Keratinocyte (primary cell): ENCODE data around the gene TTLL13. TPM values are rescaled to one million over a fixed set of nuclear protein-coding genes. Genes with fewer than 3 reads are reported as not detected.

Experiments used
- DNase-seq: peaks from one replicate; pipeline ENCODE4 v3.0.0-alpha.2; 2011; ENCODE audit warnings: low read depth, missing footprints, low spot score
- FAIRE-seq: peaks from 2 replicates; lab custom pipeline; 2011; peaks lifted over from hg19 to GRCh38; lab: Jason Lieb, UNC
- H2AFZ ChIP-seq: 2 replicates; pipeline ENCODE4 v1.6.0; 2012; ENCODE audit warnings: low read length, control low read depth, inconsistent platforms; ENCODE audit not compliant: control insufficient read depth
- H3K27ac ChIP-seq: 2 replicates; pipeline ENCODE4 v1.5.1; 2011; ENCODE audit warnings: low read length; ENCODE audit not compliant: control insufficient read depth, insufficient read depth
- H3K27me3 ChIP-seq: 3 replicates; pipeline ENCODE4 v1.6.0; 2011; ENCODE audit warnings: low read length; ENCODE audit not compliant: control insufficient read depth, insufficient read depth; ENCODE audit errors: extremely low read depth
- H3K36me3 ChIP-seq, 2 experiments: 2 replicates in 1 of 2; 3 replicates in 1 of 2; pipeline ENCODE4 v1.5.1; 2011; ENCODE audit warnings: low read length in 2 of 2, mild to moderate bottlenecking in 1 of 2; ENCODE audit not compliant: control insufficient read depth in 2 of 2, insufficient read depth in 2 of 2; ENCODE audit errors: extremely low read depth in 1 of 2
- H3K4me1 ChIP-seq: 3 replicates; pipeline ENCODE4 v1.5.1; 2011; ENCODE audit warnings: low read length; ENCODE audit not compliant: control insufficient read depth, insufficient read depth; ENCODE audit errors: extremely low read depth
- H3K4me2 ChIP-seq: 3 replicates; pipeline ENCODE4 v1.6.0; 2011; ENCODE audit warnings: low read depth, low read length; ENCODE audit not compliant: control insufficient read depth, insufficient read depth; ENCODE audit errors: extremely low read depth
- H3K4me3 ChIP-seq, 3 experiments: fragments of 200-600 bp in 1 of 3; sonication (generic) in 1 of 3; 2 replicates in 2 of 3; 3 replicates in 1 of 3; pipeline ENCODE4 v1.5.1; 2011 to 2016; ENCODE audit warnings: low read length in 3 of 3, mild to moderate bottlenecking in 3 of 3, control low read depth in 2 of 3, inconsistent platforms in 1 of 3, low read depth in 1 of 3, mixed read lengths in 1 of 3, mixed run types in 1 of 3, moderate library complexity in 1 of 3; ENCODE audit not compliant: control insufficient read depth in 2 of 3, insufficient read depth in 2 of 3; ENCODE audit errors: extremely low read depth in 1 of 3
- H3K79me2 ChIP-seq: 2 replicates; pipeline ENCODE4 v1.6.0; 2012; ENCODE audit warnings: low read length; ENCODE audit not compliant: control insufficient read depth, insufficient read depth
- H3K9ac ChIP-seq: 3 replicates; pipeline ENCODE4 v1.6.0; 2011; ENCODE audit warnings: low read length; ENCODE audit not compliant: control insufficient read depth, insufficient read depth; ENCODE audit errors: extremely low read depth
- H3K9me1 ChIP-seq: 3 replicates; pipeline ENCODE4 v1.6.0; 2011; ENCODE audit warnings: low read length; ENCODE audit not compliant: control insufficient read depth, insufficient read depth; ENCODE audit errors: extremely low read depth
- H3K9me3 ChIP-seq: 2 replicates; pipeline ENCODE4 v1.5.1; 2012; ENCODE audit warnings: low read depth, low read length; ENCODE audit not compliant: control insufficient read depth
- H4K20me1 ChIP-seq: 3 replicates; pipeline ENCODE4 v1.6.0; 2011; ENCODE audit warnings: low read length; ENCODE audit not compliant: control insufficient read depth, insufficient read depth; ENCODE audit errors: extremely low read depth
- EZH2 ChIP-seq: IDR thresholded peaks from one replicate; pipeline ENCODE4 v1.6.1; 2012; ENCODE audit warnings: inconsistent platforms, mild to moderate bottlenecking, low read length, moderate library complexity
- dilution Hi-C: fragments of 300-500 bp; cut with MboI; formaldehyde crosslinking; loops from one replicate; pipeline ENCODE4 v1.7.0; 2020; ENCODE audit warnings: low sequenced_read_pairs; ENCODE audit not compliant: extremely low pct_ligation_motif_present
- polyA plus RNA-seq, 5 experiments: library from polyadenylated mRNA; depleted of rRNA in 3 of 5; stranded (reverse) in 3 of 5; stranded (forward) in 1 of 5; unstranded in 1 of 5; fragments of >200 nt; gene quantifications; 1 replicate in 1 of 5; 2 replicates in 3 of 5; 3 replicates in 1 of 5; pipeline versions ENCODE4 v1.2.1 to v1.2.3, GENCODE V29; 2011 to 2012; ENCODE audit warnings: missing spikeins in 2 of 5, low read depth in 1 of 5, low replicate concordance in 1 of 5
- TF ChIP-seq, protein P1 (sequence below), 3 experiments: IDR thresholded peaks in 1 of 3; conservative IDR thresholded peaks in 1 of 3; optimal IDR thresholded peaks in 1 of 3; 2 replicates in 2 of 3; 3 replicates in 1 of 3; pipeline versions ENCODE3 to v1.5.1; 2011; ENCODE audit warnings: low read length in 3 of 3, mild to moderate bottlenecking in 3 of 3, moderate library complexity in 2 of 3, control low read depth in 1 of 3, inconsistent platforms in 1 of 3; ENCODE audit not compliant: insufficient read depth in 2 of 3; ENCODE audit errors: extremely low read depth in 1 of 3

TTLL13 gene
- polyA plus RNA-seq, 1 donor (not counting 4 experiments of a cell fraction or from before 2014, with no cell fraction given) = 0.07 TPM

DNA sequence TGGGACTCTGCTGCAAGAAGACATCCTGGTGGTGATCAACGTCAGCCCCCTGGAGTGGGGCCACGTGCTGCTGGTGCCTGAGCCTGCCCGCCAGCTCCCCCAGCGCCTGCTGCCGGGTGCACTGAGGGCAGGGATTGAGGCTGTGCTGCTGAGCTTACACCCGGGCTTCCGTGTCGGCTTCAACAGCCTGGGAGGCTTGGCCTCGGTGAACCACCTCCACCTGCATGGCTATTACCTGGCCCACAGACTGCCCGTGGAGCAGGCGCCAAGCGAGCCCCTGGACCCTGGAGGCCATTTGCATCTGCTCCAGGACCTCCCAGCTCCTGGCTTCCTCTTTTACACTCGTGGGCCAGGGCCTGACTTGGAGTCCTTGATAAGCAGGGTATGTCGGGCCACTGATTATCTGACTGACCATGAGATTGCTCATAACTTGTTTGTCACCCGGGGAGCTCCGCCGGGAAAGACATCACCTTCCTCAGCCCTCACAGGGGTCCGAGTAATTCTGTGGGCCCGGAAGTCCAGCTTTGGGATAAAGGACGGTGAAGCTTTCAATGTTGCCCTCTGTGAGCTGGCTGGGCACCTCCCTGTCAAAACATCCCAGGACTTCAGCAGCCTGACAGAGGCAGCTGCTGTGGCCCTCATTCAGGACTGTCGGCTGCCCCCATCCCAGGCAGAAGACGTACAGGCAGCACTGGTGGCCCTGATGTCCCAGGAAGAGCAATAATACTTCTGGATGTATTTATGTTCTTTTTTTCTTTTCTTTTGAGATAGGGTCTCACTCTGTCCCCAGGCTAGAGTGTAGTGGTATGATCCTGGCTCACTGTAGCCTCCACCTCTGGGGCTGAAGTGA is 7.8 kb upstream of the TTLL13 start:
- H3K9ac ChIP-seq = no peak overlapping the region
- FAIRE-seq = no peak
- dilution Hi-C loops = no loop called here
- H3K79me2 ChIP-seq = no peaks in the 10 kb centered on the region
- H3K9me3 ChIP-seq = no peaks in the 10 kb centered on the region
- peaks cover 0 to 6% of the 10 kb centered on the region in 2 experiments for H3K36me3 ChIP-seq
- TF ChIP-seq EZH2 = no peak
- TF ChIP-seq, protein P1, sequence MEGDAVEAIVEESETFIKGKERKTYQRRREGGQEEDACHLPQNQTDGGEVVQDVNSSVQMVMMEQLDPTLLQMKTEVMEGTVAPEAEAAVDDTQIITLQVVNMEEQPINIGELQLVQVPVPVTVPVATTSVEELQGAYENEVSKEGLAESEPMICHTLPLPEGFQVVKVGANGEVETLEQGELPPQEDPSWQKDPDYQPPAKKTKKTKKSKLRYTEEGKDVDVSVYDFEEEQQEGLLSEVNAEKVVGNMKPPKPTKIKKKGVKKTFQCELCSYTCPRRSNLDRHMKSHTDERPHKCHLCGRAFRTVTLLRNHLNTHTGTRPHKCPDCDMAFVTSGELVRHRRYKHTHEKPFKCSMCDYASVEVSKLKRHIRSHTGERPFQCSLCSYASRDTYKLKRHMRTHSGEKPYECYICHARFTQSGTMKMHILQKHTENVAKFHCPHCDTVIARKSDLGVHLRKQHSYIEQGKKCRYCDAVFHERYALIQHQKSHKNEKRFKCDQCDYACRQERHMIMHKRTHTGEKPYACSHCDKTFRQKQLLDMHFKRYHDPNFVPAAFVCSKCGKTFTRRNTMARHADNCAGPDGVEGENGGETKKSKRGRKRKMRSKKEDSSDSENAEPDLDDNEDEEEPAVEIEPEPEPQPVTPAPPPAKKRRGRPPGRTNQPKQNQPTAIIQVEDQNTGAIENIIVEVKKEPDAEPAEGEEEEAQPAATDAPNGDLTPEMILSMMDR (optimal IDR thresholded peaks at IDR 0.05 in 1 of 3, IDR thresholded peaks at IDR 0.05 in 1 of 3, conservative IDR thresholded peaks at IDR 0.05 in 1 of 3; ENCODE audit: extremely low read depth in 1 of 3, insufficient read depth in 2 of 3, low read length in 3 of 3) = no peak
- H3K4me2 ChIP-seq = no peak overlapping the region
- no peak overlapping the region for H3K27ac ChIP-seq
- H4K20me1 ChIP-seq = no peaks in the 10 kb centered on the region
- no peaks in the 10 kb centered on the region for H3K27me3 ChIP-seq
- no peak overlapping the region for H3K4me3 ChIP-seq
- no peaks in the 10 kb centered on the region for H3K4me1 ChIP-seq
- no peaks in the 10 kb centered on the region for H3K9me1 ChIP-seq
- DNase-seq = no peak
- H2AFZ ChIP-seq = no peak overlapping the region

DNA sequence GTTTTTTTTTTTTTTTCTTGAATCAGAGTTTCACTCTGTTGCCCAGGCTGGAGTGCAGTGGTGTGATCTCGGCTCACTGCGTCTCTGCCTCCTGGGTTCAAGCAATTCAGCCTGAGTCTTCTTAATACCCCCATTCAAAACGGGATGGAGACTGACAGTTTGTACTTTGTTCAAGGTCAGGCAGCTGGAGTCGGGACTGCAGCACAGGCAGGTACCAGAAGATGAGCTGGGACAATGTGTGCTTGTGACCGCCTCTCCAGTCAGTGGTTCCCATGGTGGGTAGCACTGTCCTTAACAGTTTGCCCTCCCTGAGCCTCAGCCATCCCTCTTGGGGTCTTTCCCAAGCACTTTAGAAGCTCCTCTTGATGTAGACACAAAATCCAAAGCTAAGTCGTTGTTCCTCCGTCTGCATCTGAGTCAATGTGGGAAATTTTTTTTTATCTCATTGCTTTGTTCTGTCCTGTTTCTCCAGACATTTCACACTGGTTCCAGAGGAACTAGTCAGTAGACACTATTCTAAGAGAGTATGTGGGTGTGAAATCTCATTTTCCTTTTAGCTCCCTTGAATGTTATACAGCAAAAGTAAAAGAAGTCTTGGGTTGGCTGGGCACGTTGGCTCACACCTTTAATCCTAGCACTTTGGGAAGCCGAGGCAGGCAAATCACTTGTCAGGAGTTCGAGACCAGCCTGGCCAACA is 5.3 kb upstream of the TTLL13 start:
- no peaks in the 10 kb centered on the region for H3K9me1 ChIP-seq
- H3K4me1 ChIP-seq = no peaks in the 10 kb centered on the region
- no peak for FAIRE-seq
- no peak overlapping the region for H2AFZ ChIP-seq
- no peak overlapping the region for H3K4me2 ChIP-seq
- TF ChIP-seq, protein P1 (optimal IDR thresholded peaks at IDR 0.05 in 1 of 3, IDR thresholded peaks at IDR 0.05 in 1 of 3, conservative IDR thresholded peaks at IDR 0.05 in 1 of 3; ENCODE audit: extremely low read depth in 1 of 3, insufficient read depth in 2 of 3, low read length in 3 of 3) = no peak
- TF ChIP-seq EZH2 = no peak
- H3K9ac ChIP-seq = no peak overlapping the region
- H4K20me1 ChIP-seq = no peaks in the 10 kb centered on the region
- dilution Hi-C loops = no loop called here
- DNase-seq = no peak
- H3K27me3 ChIP-seq = no peaks in the 10 kb centered on the region
- H3K36me3 ChIP-seq = peaks cover 0 to 1% of the 10 kb centered on the region in 2 experiments
- H3K9me3 ChIP-seq = no peaks in the 10 kb centered on the region
- no peak overlapping the region for H3K27ac ChIP-seq
- H3K79me2 ChIP-seq = no peaks in the 10 kb centered on the region
- H3K4me3 ChIP-seq = no peak overlapping the region
